IMR-90 (cell line): Measurements from ENCODE around the gene NOL6. TPM values are rescaled to one million over a fixed set of nuclear protein-coding genes. Genes with fewer than 3 reads are reported as not detected.

Experiments used
- ATAC-seq: fragments of 200-7000 bp; cut with Tn5 transposase; 2 replicates; pipeline ENCODE4 v1.9.1; 2020; ENCODE audit warnings: low read depth, mild to moderate bottlenecking, moderate library complexity
- BruUV-seq: library from RNA; stranded (reverse); fragments of 400-500 nt; replicated peaks from 2 replicates; lab custom pipeline; 2021; lab: Mats Ljungman, UMichigan
- CTCF ChIA-PET: fragments of 300-600 bp; formaldehyde crosslinking; extraction: SDS; loops from one replicate; lab custom pipeline; 2021; ENCODE audit warnings: antibody characterized with exemption; lab: Yijun Ruan, JAX
- POLR2A ChIA-PET: fragments of 300-600 bp; sonication (Branson Sonifier 250); formaldehyde crosslinking; loops from one replicate; lab custom pipeline; 2022; ENCODE audit warnings: antibody characterized with exemption; ENCODE audit not compliant: unreplicated experiment; lab: Charles Lee
- DNase-seq: peaks from one replicate; pipeline ENCODE4 v3.0.0; 2013
- H2AFZ ChIP-seq: replicated peaks from 2 replicates; pipeline ENCODE3; 2013; ENCODE audit warnings: low read length, mild to moderate bottlenecking; ENCODE audit not compliant: poor library complexity
- H2AK5ac ChIP-seq: 2 replicates; pipeline ENCODE4 v1.6.1; 2013; ENCODE audit warnings: low read depth, low read length, inconsistent platforms
- H2AK9ac ChIP-seq: replicated peaks from 2 replicates; pipeline ENCODE3; 2013; ENCODE audit warnings: mild to moderate bottlenecking, low read depth, low read length, moderate library complexity; ENCODE audit not compliant: poor library complexity
- H2BK120ac ChIP-seq: 2 replicates; pipeline ENCODE4 v1.6.1; 2013; ENCODE audit warnings: low read depth, low read length, inconsistent platforms
- H2BK15ac ChIP-seq: 3 replicates; pipeline ENCODE4 v1.6.1; 2013; ENCODE audit warnings: low read depth, low read length, inconsistent platforms
- H2BK20ac ChIP-seq: 2 replicates; pipeline ENCODE4 v1.6.1; 2013; ENCODE audit warnings: low read depth, mild to moderate bottlenecking, inconsistent platforms, low read length, moderate library complexity
- H2BK5ac ChIP-seq: 2 replicates; pipeline ENCODE4 v1.6.1; 2013; ENCODE audit warnings: mild to moderate bottlenecking, low read depth, low read length, inconsistent platforms; ENCODE audit not compliant: poor library complexity, severe bottlenecking
- H3K14ac ChIP-seq: replicated peaks from 2 replicates; pipeline ENCODE4 v1.6.1; 2013; ENCODE audit warnings: low read depth, low read length, inconsistent platforms
- H3K18ac ChIP-seq: 2 replicates; pipeline ENCODE4 v1.6.1; 2013; ENCODE audit warnings: low read depth, low read length, control low read depth
- H3K23ac ChIP-seq: 2 replicates; pipeline ENCODE4 v1.6.1; 2013; ENCODE audit warnings: low read depth, low read length, inconsistent platforms
- H3K27ac ChIP-seq: 2 replicates; pipeline ENCODE4 v1.5.1; 2013; ENCODE audit warnings: mild to moderate bottlenecking, control low read depth, low read length; ENCODE audit not compliant: insufficient read depth
- H3K27me3 ChIP-seq: 2 replicates; pipeline ENCODE4 v1.6.1; 2013; ENCODE audit warnings: low read length; ENCODE audit not compliant: control insufficient read depth, insufficient read depth
- H3K36me3 ChIP-seq: 2 replicates; pipeline ENCODE4 v1.6.1; 2013; ENCODE audit warnings: low read length, mixed read lengths; ENCODE audit not compliant: control insufficient read depth, insufficient read depth
- H3K4ac ChIP-seq: 2 replicates; pipeline ENCODE4 v1.6.1; 2013; ENCODE audit warnings: low read depth, low read length, inconsistent platforms
- H3K4me1 ChIP-seq: 2 replicates; pipeline ENCODE4 v1.6.1; 2013; ENCODE audit warnings: low read length, mixed read lengths; ENCODE audit not compliant: control insufficient read depth, insufficient read depth
- H3K4me2 ChIP-seq: 2 replicates; pipeline ENCODE4 v1.6.1; 2013; ENCODE audit warnings: low read depth, mild to moderate bottlenecking, control low read depth, low read length, moderate library complexity
- H3K4me3 ChIP-seq: 2 replicates; pipeline ENCODE4 v1.5.1; 2013; ENCODE audit warnings: low read depth, mild to moderate bottlenecking, control low read depth, low read length, moderate library complexity; ENCODE audit not compliant: insufficient read depth
- H3K56ac ChIP-seq: 2 replicates; pipeline ENCODE4 v1.6.1; 2013; ENCODE audit warnings: low read length, inconsistent platforms; ENCODE audit not compliant: insufficient read depth; ENCODE audit errors: extremely low read depth
- H3K79me1 ChIP-seq, 2 experiments: 2 replicates each; pipeline ENCODE4 v1.6.1; 2013; ENCODE audit warnings: low read length in 2 of 2, inconsistent platforms in 1 of 2, low read depth in 1 of 2
- H3K9ac ChIP-seq: 2 replicates; pipeline ENCODE4 v1.6.1; 2013; ENCODE audit warnings: low read depth, low read length, control low read depth
- H3K9me1 ChIP-seq: 2 replicates; pipeline ENCODE4 v1.6.1; 2013; ENCODE audit warnings: low read length, inconsistent platforms; ENCODE audit not compliant: insufficient read depth
- H3K9me3 ChIP-seq: 2 replicates; pipeline ENCODE4 v1.6.1; 2013; ENCODE audit warnings: low read length; ENCODE audit not compliant: control insufficient read depth, insufficient read depth
- H4K20me1 ChIP-seq: 2 replicates; pipeline ENCODE4 v1.6.1; 2013; ENCODE audit warnings: low read length, inconsistent platforms; ENCODE audit not compliant: insufficient read depth
- H4K5ac ChIP-seq: 2 replicates; pipeline ENCODE4 v1.6.1; 2013; ENCODE audit warnings: mild to moderate bottlenecking, low read depth, low read length, control low read depth
- H4K8ac ChIP-seq, 2 experiments: 2 replicates each; pipeline ENCODE4 v1.6.1; 2013; ENCODE audit warnings: low read depth in 2 of 2, low read length in 2 of 2, control low read depth in 1 of 2, inconsistent platforms in 1 of 2
- H4K91ac ChIP-seq: 2 replicates; pipeline ENCODE4 v1.6.1; 2013; ENCODE audit warnings: low read depth, low read length, inconsistent platforms; ENCODE audit not compliant: insufficient read depth
- CEBPB ChIP-seq: IDR thresholded peaks from 2 replicates; pipeline ENCODE4 v1.6.1; 2012; ENCODE audit warnings: low read depth, low read length, improper control_type of control experiment
- NFE2L2 ChIP-seq: fragments of 150-350 bp; IDR thresholded peaks from 2 replicates; pipeline ENCODE4 v1.6.1; 2016; ENCODE audit warnings: low read depth, mild to moderate bottlenecking, low read length
- WGBS, 2 experiments: methylation state at CpG; one replicate each; pipeline versions ENCODE4 v1.1.5 to v1.1.7; 2013; ENCODE audit warnings: missing lambda C conversion rate in 2 of 2; ENCODE audit not compliant: insufficient read length in 1 of 2; ENCODE audit errors: extremely low coverage in 2 of 2; 5-methylcytosine and 5-hydroxymethylcytosine counted together
- dilution Hi-C: fragments of 300-500 bp; cut with HindIII; formaldehyde crosslinking; loops from one replicate; pipeline ENCODE4 v1.14.3; 2018; ENCODE audit warnings: low sequenced_read_pairs; ENCODE audit not compliant: unreplicated experiment
- in situ Hi-C: fragments of 300-500 bp; cut with MboI; formaldehyde crosslinking; loops from 3 replicates; pipeline ENCODE4 v1.14.3; 2019; ENCODE audit warnings: low sequenced_read_pairs, inconsistent platforms, mixed read lengths
- intact Hi-C: fragments of 100-400 bp; cut with micrococcal nuclease; formaldehyde crosslinking; loops from 2 replicates; pipeline ENCODE4 v1.10.0; 2022
- polyA plus RNA-seq, 3 experiments: library from polyadenylated mRNA; depleted of rRNA; stranded (reverse); fragments of >200 nt; gene quantifications; 2 replicates each; pipeline ENCODE4 v1.2.3, GENCODE V29; 2012; ENCODE audit warnings: low replicate concordance in 1 of 3
- total RNA-seq: library from RNA; depleted of rRNA; stranded (reverse); fragments of >200 nt; gene quantifications from 2 replicates; pipeline ENCODE4 v1.2.3, GENCODE V29; 2012

Gene NOL6
- total and polyA plus RNA-seq, 2 of the 4 experiments (the other 2 are of a cell fraction) = 47.3 to 71.7 TPM

DNA sequence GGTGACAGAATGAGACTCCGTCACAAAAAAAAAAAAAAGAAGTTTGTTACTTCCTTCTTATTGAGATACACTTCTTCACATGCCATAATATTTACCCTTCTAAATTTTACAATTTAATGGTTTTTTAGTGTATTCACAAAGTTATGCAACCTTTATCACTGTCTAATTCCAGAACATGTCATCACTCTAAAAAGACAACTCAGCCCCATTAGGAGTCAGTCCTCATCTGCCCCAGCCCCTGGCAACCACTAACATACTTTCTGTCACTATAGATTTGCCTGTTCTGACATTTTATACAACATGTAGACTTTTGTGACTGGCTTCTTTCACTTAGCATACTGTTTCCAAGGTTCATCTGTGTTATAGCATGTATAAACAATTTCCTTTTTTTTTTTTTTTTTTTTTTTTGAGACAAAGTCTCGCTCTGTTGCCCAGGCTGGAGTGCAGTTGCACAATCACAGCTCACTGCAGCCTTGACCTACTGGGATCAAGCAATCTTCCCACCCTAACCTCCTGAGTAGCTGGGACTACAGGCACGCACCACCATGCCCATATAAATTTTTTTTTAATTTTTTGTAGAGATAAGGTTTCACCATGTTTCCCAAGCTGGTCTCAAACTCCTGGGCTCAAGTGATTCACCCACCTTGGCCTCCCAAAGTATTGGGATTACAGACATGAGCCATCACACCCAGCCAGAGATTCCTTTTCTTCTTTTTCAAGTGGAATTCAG lies 44.3 kb downstream of the NOL6 start:
- CTCF ChIA-PET = no interaction called here
- Histone ChIP-seq H2AFZ (no peak overlapping the region), H3K4me1 (0 out of 2 replicates have a peak, but pooled peaks cover 1% of the 10 kb centered on the region), H3K27ac (no peak overlapping the region), H2BK15ac (no peak overlapping the region), H3K36me3 (no peaks in the 10 kb centered on the region), H3K9ac (no peak overlapping the region), H3K27me3 (peaks cover 5% of the 10 kb centered on the region), H3K4me2 (no peak overlapping the region), H4K20me1 (no peaks in the 10 kb centered on the region), H2BK20ac (no peak overlapping the region), H2BK5ac (no peak overlapping the region), H3K56ac (no peak overlapping the region), H3K14ac (no peak overlapping the region), H2AK9ac (no peak overlapping the region), H2BK120ac (no peak overlapping the region), H3K4ac (no peak overlapping the region), H3K9me1 (peaks cover 5% of the 10 kb centered on the region; the same call in 1 of the 2 replicates), H3K23ac (no peak overlapping the region), H4K5ac (no peak overlapping the region), H3K79me1 (no peaks in the 10 kb centered on the region), H3K4me3 (no peak overlapping the region), H3K18ac (no peak overlapping the region), H3K9me3 (no peaks in the 10 kb centered on the region), H2AK5ac (no peak overlapping the region), H4K91ac (no peak overlapping the region), H4K8ac (no peak overlapping the region)
- in situ Hi-C loops = no loop called here
- no CpG with 5 or more reads among the region's 3 CpGs for WGBS, 2 experiments
- ATAC-seq (no peak), DNase-seq (no peak)
- POLR2A ChIA-PET = no interaction called here
- intact Hi-C loops = no loop called here
- no TSS peak for BruUV-seq
- dilution Hi-C loops = no loop called here
- TF ChIP-seq CEBPB (0 out of 2 replicates have a peak, but pooled peaks have one; percentile 0), NFE2L2 (no peak)
